GM11168 (cell line): ENCODE data around the gene SYNPO2.
"Not testable (repeated sequence)": the region's sequence is repeated elsewhere in the genome, so short reads cannot be mapped to it uniquely, and the experiment has no call there.

Experiments used
- in situ Hi-C: fragments of 300-500 bp; cut with MboI; formaldehyde crosslinking; loops from one replicate; pipeline ENCODE4 v1.12.0; 2022; ENCODE audit warnings: low sequenced_read_pairs; ENCODE audit not compliant: unreplicated experiment

The SYNPO2 gene

GRCh38 chr4:118877797-118878196 is 10.9 kb upstream of the SYNPO2 start:
- in situ Hi-C loops, result no loop called here

- in situ Hi-C loops, result not testable (repeated sequence)
These were observed 10.1 kb upstream of the SYNPO2 start for GRCh38 chr4:118878507-118878906.

GRCh38 chr4:118879409-118879808 is 9.2 kb upstream of the SYNPO2 start:
- in situ Hi-C loops, result no loop called here

GRCh38 chr4:118881512-118882146 is 7.0 kb upstream of the SYNPO2 start:
- in situ Hi-C loops, result no loop called here

- in situ Hi-C loops, result no loop called here
These were observed 4.8 kb upstream of the SYNPO2 start for GRCh38 chr4:118883861-118884260.

GRCh38 chr4:118884716-118885115 is 3.9 kb upstream of the SYNPO2 start:
- in situ Hi-C loops, result no loop called here

GRCh38 chr4:118889312-118889691 is 648 bp downstream of the SYNPO2 start:
- in situ Hi-C loops, result no loop called here

GRCh38 chr4:118894034-118894433 is 5.4 kb downstream of the SYNPO2 start:
- in situ Hi-C loops, result no loop called here

GRCh38 chr4:118898221-118898620 is 9.6 kb downstream of the SYNPO2 start:
- in situ Hi-C loops, result no loop called here

GRCh38 chr4:118898684-118899138 is 10.1 kb downstream of the SYNPO2 start:
- in situ Hi-C loops, result no loop called here

- in situ Hi-C loops, result no loop called here
These were observed 15.8 kb downstream of the SYNPO2 start for GRCh38 chr4:118904418-118904817.

- in situ Hi-C loops, result no loop called here
These were observed 16.3 kb downstream of the SYNPO2 start for GRCh38 chr4:118904935-118905334.

GRCh38 chr4:118905566-118905965 is 16.9 kb downstream of the SYNPO2 start:
- in situ Hi-C loops, result no loop called here

GRCh38 chr4:118909173-118909956 is 20.7 kb downstream of the SYNPO2 start:
- in situ Hi-C loops, result no loop called here

GRCh38 chr4:118910221-118910620 is 21.6 kb downstream of the SYNPO2 start:
- in situ Hi-C loops, result no loop called here

GRCh38 chr4:118911238-118911703 is 22.6 kb downstream of the SYNPO2 start:
- in situ Hi-C loops, result no loop called here

- in situ Hi-C loops, result no loop called here
These were observed 26.8 kb downstream of the SYNPO2 start for GRCh38 chr4:118915468-118915867.

GRCh38 chr4:118916691-118917289 is 28.1 kb downstream of the SYNPO2 start:
- in situ Hi-C loops, result no loop called here

- in situ Hi-C loops, result no loop called here
These were observed 28.9 kb downstream of the SYNPO2 start for GRCh38 chr4:118917582-118917981.

GRCh38 chr4:118918388-118918787 is 29.7 kb downstream of the SYNPO2 start:
- in situ Hi-C loops, result no loop called here

- in situ Hi-C loops, result no loop called here
These were observed 31.6 kb downstream of the SYNPO2 start for GRCh38 chr4:118920247-118920646.
